Endothelial cell of umbilical vein (primary cell): ENCODE data around the gene GDE1. TPM values are rescaled to one million over a fixed set of nuclear protein-coding genes. Genes with fewer than 3 reads are reported as not detected.

Experiments used
- BruUV-seq: library from RNA; stranded (reverse); fragments of 400-500 nt; replicated peaks from 2 replicates; lab custom pipeline; 2021; lab: Mats Ljungman, UMichigan
- CTCF ChIA-PET: fragments of 300-600, 350-600 bp; sonication (Branson Sonifier 250); formaldehyde crosslinking; loops from one replicate; lab custom pipeline; 2021; ENCODE audit warnings: antibody characterized with exemption, inconsistent platforms; lab: Charles Lee
- POLR2A ChIA-PET: fragments of 300-600, 350-600 bp; sonication (Branson Sonifier 250); formaldehyde crosslinking; loops from one replicate; lab custom pipeline; 2021; ENCODE audit warnings: antibody characterized with exemption, inconsistent platforms; lab: Charles Lee
- DNase-seq: peaks from one replicate; pipeline ENCODE4 v3.0.0-alpha.2; 2011; ENCODE audit warnings: low read depth, low spot score
- FAIRE-seq: peaks from 2 replicates; lab custom pipeline; 2011; peaks lifted over from hg19 to GRCh38; lab: Jason Lieb, UNC
- H2AFZ ChIP-seq: 2 replicates; pipeline ENCODE4 v1.6.0; 2012; ENCODE audit warnings: low read depth, low read length, control low read depth, inconsistent platforms
- H3K27ac ChIP-seq: 2 replicates; pipeline ENCODE4 v1.5.1; 2011; ENCODE audit warnings: low read depth, mild to moderate bottlenecking, control low read depth, low read length, moderate library complexity; ENCODE audit not compliant: insufficient read depth
- H3K27me3 ChIP-seq, 2 experiments: 2 replicates each; pipeline versions ENCODE4 v1.6.0 to v1.6.1; 2011; ENCODE audit warnings: low read length in 2 of 2, mixed read lengths in 1 of 2; ENCODE audit not compliant: control insufficient read depth in 2 of 2, insufficient read depth in 2 of 2
- H3K36me3 ChIP-seq, 2 experiments: 2 replicates in 1 of 2; 3 replicates in 1 of 2; pipeline ENCODE4 v1.5.1; 2011; ENCODE audit warnings: low read length in 2 of 2, mild to moderate bottlenecking in 1 of 2, moderate library complexity in 1 of 2; ENCODE audit not compliant: control insufficient read depth in 2 of 2, insufficient read depth in 2 of 2; ENCODE audit errors: extremely low read depth in 1 of 2
- H3K4me1 ChIP-seq: 3 replicates; pipeline ENCODE4 v1.5.1; 2011; ENCODE audit warnings: mild to moderate bottlenecking, low read length; ENCODE audit not compliant: control insufficient read depth, insufficient read depth; ENCODE audit errors: extremely low read depth
- H3K4me2 ChIP-seq: 2 replicates; pipeline ENCODE4 v1.6.1; 2011; ENCODE audit warnings: low read length, control low read depth, mixed read lengths; ENCODE audit not compliant: insufficient read depth
- H3K4me3 ChIP-seq, 3 experiments: fragments of 200-600 bp in 1 of 3; sonication (generic), shearing (Covaris generic) in 1 of 3; replicated peaks in 1 of 3; 2 replicates each; pipeline ENCODE4 v1.5.1; 2011 to 2016; ENCODE audit warnings: control low read depth in 3 of 3, low read length in 3 of 3, mild to moderate bottlenecking in 2 of 3, inconsistent platforms in 1 of 3, low read depth in 1 of 3, moderate library complexity in 1 of 3; ENCODE audit not compliant: insufficient read depth in 1 of 3
- H3K79me2 ChIP-seq: 2 replicates; pipeline ENCODE4 v1.6.0; 2012; ENCODE audit warnings: low read length, inconsistent platforms; ENCODE audit not compliant: control insufficient read depth, insufficient read depth
- H3K9ac ChIP-seq: replicated peaks from 2 replicates; pipeline ENCODE3; 2011; ENCODE audit warnings: low read length, control low read depth; ENCODE audit not compliant: insufficient read depth; ENCODE audit errors: extremely low read depth
- H3K9me1 ChIP-seq: replicated peaks from 3 replicates; pipeline ENCODE4 v1.6.0; 2011; ENCODE audit warnings: mild to moderate bottlenecking, low read length; ENCODE audit not compliant: control insufficient read depth, insufficient read depth; ENCODE audit errors: extremely low read depth
- H3K9me3 ChIP-seq: replicated peaks from 2 replicates; pipeline ENCODE4 v1.5.1; 2012; ENCODE audit warnings: low read length, inconsistent platforms; ENCODE audit not compliant: control insufficient read depth, insufficient read depth
- H4K20me1 ChIP-seq: replicated peaks from 2 replicates; pipeline ENCODE3; 2011; ENCODE audit warnings: mild to moderate bottlenecking, low read length; ENCODE audit not compliant: control insufficient read depth, insufficient read depth; ENCODE audit errors: extremely low read depth
- JUN ChIP-seq: IDR thresholded peaks from 2 replicates; pipeline ENCODE4 v1.6.1; 2011; ENCODE audit warnings: borderline replicate concordance, low read depth; ENCODE audit not compliant: insufficient read length, insufficient read depth
- MYC ChIP-seq: IDR thresholded peaks from one replicate; pipeline ENCODE4 v1.6.1; 2011; ENCODE audit warnings: mild to moderate bottlenecking, low read depth, low read length
- dilution Hi-C: fragments of 300-500 bp; cut with MboI; formaldehyde crosslinking; loops from one replicate; pipeline ENCODE4 v1.15.0; 2019; ENCODE audit warnings: low sequenced_read_pairs; ENCODE audit not compliant: extremely low pct_ligation_motif_present
- intact Hi-C: fragments of 100-400 bp; cut with micrococcal nuclease; formaldehyde crosslinking; loops from one replicate; pipeline ENCODE4 v1.10.0; 2022
- polyA plus RNA-seq, 4 experiments: library from polyadenylated mRNA; depleted of rRNA in 3 of 4; stranded (reverse) in 3 of 4; unstranded in 1 of 4; fragments of >200 nt; gene quantifications; 2 replicates each; pipeline versions ENCODE4 v1.2.1 to v1.2.3, GENCODE V29; 2011 to 2012; ENCODE audit warnings: missing spikeins in 1 of 4
- total RNA-seq: library from RNA; stranded (reverse); gene quantifications from 2 replicates; pipeline ENCODE4 v1.2.3, GENCODE V29; 2021
- TF ChIP-seq, protein P1 (sequence below), 2 donors: IDR thresholded peaks; 1 replicate in 1 of 2; 2 replicates in 1 of 2; pipeline ENCODE4 v1.5.1; 2011; ENCODE audit warnings: low read length in 2 of 2, mild to moderate bottlenecking in 2 of 2, moderate library complexity in 2 of 2, control low read depth in 1 of 2, inconsistent platforms in 1 of 2, low read depth in 1 of 2; ENCODE audit not compliant: insufficient read depth in 1 of 2; ENCODE audit errors: extremely low read depth in 1 of 2

The GDE1 gene
- total and polyA plus RNA-seq, 2 donors (not counting 3 experiments of a cell fraction or from before 2014, with no cell fraction given): 34.9 to 50.5 TPM

- intact Hi-C loops (loop anchor here (1.0 to 5.0 kb wide), 3 partner anchors 41 to 327 kb away; partner anchors contain the start of genes IQCK and KNOP1), dilution Hi-C loops (no loop called here)
- DNase-seq (peak; percentile 59), FAIRE-seq (peak; percentile 88)
- CTCF ChIA-PET: interaction anchor here (0.7 to 2.2 kb wide), 5 partner anchors 24 to 348 kb away, joined by 3 to 8 read pairs (median 4); no protein-coding TSS in a partner anchor
- H3K4me2 ChIP-seq: no peak overlapping the region
- H3K79me2 ChIP-seq: peaks cover 19% of the 10 kb centered on the region
- TF ChIP-seq JUN: no peak
- TF ChIP-seq, protein P1, sequence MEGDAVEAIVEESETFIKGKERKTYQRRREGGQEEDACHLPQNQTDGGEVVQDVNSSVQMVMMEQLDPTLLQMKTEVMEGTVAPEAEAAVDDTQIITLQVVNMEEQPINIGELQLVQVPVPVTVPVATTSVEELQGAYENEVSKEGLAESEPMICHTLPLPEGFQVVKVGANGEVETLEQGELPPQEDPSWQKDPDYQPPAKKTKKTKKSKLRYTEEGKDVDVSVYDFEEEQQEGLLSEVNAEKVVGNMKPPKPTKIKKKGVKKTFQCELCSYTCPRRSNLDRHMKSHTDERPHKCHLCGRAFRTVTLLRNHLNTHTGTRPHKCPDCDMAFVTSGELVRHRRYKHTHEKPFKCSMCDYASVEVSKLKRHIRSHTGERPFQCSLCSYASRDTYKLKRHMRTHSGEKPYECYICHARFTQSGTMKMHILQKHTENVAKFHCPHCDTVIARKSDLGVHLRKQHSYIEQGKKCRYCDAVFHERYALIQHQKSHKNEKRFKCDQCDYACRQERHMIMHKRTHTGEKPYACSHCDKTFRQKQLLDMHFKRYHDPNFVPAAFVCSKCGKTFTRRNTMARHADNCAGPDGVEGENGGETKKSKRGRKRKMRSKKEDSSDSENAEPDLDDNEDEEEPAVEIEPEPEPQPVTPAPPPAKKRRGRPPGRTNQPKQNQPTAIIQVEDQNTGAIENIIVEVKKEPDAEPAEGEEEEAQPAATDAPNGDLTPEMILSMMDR (IDR thresholded peaks at IDR 0.05; ENCODE audit: extremely low read depth in 1 of 2, insufficient read depth in 1 of 2, low read depth in 1 of 2, low read length in 2 of 2): peak; percentile 46 to 56
- no peak for TF ChIP-seq MYC
- no peaks in the 10 kb centered on the region for H3K9me1 ChIP-seq
- POLR2A ChIA-PET: no interaction called here
- H3K9me3 ChIP-seq: no peaks in the 10 kb centered on the region
- no peak overlapping the region for H3K9ac ChIP-seq
- no peak overlapping the region for H2AFZ ChIP-seq
- BruUV-seq: no TSS peak
- no peak overlapping the region for H3K27ac ChIP-seq
- no peak overlapping the region for H3K4me3 ChIP-seq
- H3K36me3 ChIP-seq: no peaks in the 10 kb centered on the region
- H3K27me3 ChIP-seq: no peaks in the 10 kb centered on the region
- H4K20me1 ChIP-seq: peaks cover 3% of the 10 kb centered on the region
- H3K4me1 ChIP-seq: peaks cover 6% of the 10 kb centered on the region
Observed at GRCh38 chr16:19559242-19559910, 37.5 kb upstream of the GDE1 start.
